ENCODE data around the gene ONECUT2. TPM values are rescaled to one million over a fixed set of nuclear protein-coding genes. Genes with fewer than 3 reads are reported as not detected.

ONECUT2 gene
- total RNA-seq, 1 donor from 2014 or later, result 0.32 TPM

DNA sequence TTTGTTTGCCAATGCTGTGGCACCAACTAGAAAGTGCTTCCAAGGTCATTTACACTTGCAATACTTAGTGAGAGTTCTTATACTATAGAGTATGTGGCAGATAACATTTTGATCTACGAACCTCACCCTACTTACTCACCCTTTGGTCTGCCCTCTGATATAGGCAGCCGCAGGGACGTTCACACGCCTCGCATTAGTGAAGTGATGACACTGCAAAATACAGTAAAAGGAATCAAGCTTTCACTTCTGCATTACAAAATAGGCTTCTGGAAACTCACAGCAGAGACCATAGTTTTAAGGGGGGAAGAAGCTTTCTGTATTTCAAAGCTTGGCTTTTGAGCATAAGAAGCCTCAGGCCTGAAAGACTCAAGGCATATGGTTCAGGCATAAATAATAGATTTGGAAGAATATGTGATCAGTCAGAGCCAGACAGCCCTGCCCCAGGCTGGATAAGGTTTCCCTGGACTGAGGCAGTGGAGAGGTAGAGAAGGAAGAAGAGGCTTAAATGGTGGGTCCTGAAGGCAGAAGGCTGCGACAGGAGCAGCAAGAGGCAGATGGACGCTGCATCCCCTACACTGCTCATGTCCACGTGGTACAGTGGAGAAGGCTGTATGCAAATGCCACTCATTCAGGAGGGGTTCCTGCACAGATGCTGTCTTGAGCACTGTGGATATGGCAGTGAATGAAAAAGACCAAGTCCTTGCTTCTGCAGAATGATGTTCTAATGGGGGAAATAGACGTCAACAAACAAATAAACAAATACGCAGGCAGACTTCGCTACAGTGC, 88.2 kb downstream of the ONECUT2 start:
- no peak for DNase-seq (ENCODE audit: low spot score)

DNA sequence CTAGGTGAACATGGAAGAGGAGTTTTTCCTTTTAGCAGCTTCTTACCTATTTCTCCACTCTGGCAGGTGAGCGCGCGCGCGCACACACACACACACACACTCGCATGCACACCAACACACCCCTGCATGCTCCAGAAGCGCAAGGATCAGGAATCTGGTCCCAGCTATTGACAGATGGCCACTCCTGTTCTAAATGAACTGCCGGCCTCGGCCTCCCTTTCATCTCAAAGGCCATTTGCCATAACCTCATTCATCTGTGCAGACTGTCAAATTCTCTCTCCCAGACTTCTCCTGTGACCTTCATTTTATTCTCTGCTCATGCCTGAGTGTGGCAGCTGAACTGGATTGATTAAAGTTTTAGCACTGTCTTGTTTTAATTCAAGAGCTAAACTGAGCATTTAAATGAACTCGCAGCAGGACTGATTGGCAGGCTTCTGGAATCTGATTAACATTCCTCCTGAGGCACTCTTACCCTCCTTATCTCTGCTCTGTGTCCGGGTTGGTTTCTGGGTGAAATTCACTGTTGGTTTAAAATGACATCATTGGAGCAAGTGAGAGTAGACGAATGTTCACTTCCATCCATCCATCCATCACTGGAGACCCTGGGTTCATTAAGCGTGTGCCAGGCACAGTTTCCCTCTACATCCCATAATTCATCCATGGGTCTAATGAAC, 92.5 kb downstream of the ONECUT2 start:
- DNase-seq (ENCODE audit: low spot score), result no peak

DNA sequence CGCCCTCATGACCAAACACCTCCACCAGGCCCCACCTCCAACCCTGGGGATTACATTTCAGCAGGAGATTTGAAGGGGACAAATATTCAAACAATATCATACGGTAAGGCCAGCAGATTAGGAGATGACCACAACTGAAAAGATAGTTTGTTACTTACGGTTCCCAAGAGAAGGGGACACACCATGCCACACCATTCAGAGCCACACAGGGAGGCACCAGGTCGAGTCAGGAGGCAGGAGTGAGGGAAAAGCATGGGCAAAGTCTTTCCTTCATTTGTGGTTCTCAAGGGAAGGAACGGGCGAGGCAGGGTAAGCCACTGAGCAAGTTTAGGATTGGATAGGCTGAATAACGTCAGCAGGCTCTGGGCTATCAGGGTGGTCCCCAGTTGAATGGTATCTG, 94.0 kb downstream of the ONECUT2 start:
- no peak for DNase-seq (ENCODE audit: low spot score)

DNA sequence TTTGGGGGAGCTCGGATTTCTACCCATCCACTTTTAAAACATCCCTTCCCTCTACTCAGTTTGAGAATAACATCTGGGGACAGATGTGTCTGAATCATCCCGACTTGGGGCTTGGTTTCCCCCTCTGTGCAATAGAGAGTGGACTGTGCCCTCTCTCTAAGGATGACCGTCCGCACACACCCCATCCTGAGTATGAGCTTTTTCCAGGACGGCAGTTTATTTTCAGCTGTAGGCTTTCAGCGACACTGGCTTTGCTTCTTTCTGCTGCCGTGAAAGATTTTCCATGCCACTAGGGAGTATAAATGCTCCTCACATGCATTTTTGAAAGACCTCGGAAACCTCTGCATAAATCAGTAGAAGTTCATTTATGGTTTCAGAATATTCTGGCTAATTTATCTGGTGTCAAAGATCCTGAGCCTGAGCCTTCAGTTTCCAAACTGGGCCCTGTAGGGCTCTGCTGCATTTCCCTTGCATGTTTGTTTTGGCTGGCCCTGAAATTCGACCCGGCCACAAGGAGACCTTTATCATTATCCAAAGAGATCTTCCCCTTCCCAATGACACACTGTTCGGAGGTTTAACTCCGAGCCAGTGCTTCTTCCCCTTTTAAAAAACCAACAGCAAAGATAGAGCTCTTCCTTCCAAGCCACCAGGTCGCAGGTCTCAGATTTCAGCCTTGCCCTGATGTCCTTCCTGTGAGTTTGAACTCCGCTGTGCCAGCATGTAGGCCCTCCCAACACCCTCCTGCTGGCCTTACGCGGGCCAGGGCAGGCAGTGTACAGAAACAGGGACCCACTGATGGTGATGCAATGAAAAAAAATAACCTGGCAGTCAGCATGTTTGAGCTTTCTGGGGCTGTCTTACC, 98.1 kb downstream of the ONECUT2 start:
- no peak for DNase-seq (ENCODE audit: low spot score)

DNA sequence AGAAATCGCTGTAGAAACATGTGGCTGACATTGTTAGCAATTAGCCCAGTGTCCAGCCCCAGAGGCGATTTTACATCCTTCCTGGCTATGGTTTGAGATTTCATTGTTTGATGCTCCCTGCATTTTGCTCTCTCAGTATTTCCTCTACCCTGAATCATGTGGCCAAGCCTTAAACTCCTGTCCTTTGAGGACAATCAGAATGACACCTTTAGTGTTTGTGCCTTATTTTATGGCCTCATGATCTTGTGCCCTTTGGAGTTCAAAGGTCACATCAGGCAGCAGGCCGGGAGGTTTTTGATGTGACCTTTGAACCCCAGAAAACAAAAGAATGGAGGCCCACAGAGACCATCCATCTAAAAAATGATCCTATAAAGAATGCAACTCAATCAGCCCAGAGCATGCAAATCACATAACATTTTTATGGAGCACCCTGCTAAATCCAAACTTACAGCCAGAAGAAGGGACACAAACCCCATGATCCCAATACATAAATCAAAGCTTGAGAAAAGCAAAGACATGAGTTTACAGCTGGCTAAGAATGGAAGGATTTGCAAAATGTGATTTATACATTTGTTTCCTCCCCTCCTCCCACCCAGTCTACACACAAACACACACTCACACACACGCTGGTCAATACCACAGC, 98.8 kb downstream of the ONECUT2 start:
- no peak for DNase-seq (ENCODE audit: low spot score)

DNA sequence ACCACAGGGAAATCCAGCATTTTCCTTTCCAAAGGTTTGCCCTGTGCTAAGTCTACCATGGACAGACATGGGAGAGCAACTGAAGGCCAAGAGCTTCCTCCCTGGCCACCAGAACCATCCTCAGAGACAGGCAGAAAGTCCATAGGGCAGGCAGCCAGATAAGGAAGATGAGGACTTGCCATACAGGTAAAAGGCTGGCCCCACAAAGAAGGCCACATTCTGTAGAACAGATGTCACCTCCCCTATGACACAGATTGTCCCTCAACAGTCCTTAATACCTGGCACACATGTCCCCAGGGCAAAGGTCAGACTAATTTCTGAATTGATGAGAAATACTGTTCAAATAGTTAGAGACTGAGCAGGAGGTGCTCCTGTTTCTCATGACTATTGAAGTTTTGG, 99.3 kb downstream of the ONECUT2 start:
- no peak for DNase-seq (ENCODE audit: low spot score)

DNA sequence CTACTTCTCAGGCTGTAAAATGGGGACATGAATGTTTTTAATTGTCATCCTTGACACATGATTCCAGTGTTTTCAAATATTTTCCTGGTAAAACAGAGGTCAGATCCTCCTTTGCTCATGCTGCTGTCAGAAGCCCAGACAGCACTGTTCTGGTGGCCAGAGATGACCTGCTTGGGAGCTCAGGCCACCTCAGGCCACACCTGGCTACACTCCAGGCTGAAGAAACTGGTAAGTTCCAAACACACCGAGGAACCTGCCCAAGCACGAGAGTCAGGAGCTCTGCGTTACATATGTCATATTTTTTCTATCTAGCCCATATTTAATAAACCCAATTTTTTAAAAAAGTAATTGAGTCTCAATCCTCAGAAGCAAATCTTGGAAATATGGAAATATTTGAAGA, 103.4 kb downstream of the ONECUT2 start:
- DNase-seq (ENCODE audit: low spot score), result no peak

DNA sequence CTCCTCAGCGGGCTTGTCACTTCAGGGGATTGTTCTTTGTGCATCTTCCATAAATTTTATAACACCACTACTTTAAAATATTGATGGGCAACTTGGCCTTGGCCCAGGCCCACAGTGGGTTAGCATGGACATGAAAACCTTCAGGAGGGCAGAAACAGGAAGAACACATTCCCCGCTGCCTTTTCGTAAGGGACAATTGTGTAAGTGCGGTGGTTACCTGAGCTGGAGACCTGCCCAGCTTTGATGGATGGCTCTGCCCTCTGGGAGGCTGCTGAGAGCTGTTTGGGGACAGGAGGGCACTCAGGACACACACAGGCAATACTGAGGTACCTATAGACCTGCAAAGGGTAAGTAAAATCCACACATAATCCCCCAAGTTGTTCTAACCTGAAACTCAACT, 104.5 kb downstream of the ONECUT2 start:
- DNase-seq (ENCODE audit: low spot score), result no peak

Other genes with a start within 250 kb of the ONECUT2 start
- gene ST8SIA3, start 82.8 kb upstream of the ONECUT2 start, total RNA-seq, result not detected
- gene FECH, start 151.3 kb downstream of the ONECUT2 start, total RNA-seq, result 19.9 TPM
- gene NARS1, start 186.5 kb downstream of the ONECUT2 start, total RNA-seq, result 96.1 TPM

Measured in mesenteric fat pad (tissue), 1 donor.